ENCODE data around the gene C1QTNF8. TPM values are rescaled to one million over a fixed set of nuclear protein-coding genes. Genes with fewer than 3 reads are reported as not detected.

C1QTNF8 gene
- total RNA-seq, 2 donors from 2014 or later = not detected

DNA sequence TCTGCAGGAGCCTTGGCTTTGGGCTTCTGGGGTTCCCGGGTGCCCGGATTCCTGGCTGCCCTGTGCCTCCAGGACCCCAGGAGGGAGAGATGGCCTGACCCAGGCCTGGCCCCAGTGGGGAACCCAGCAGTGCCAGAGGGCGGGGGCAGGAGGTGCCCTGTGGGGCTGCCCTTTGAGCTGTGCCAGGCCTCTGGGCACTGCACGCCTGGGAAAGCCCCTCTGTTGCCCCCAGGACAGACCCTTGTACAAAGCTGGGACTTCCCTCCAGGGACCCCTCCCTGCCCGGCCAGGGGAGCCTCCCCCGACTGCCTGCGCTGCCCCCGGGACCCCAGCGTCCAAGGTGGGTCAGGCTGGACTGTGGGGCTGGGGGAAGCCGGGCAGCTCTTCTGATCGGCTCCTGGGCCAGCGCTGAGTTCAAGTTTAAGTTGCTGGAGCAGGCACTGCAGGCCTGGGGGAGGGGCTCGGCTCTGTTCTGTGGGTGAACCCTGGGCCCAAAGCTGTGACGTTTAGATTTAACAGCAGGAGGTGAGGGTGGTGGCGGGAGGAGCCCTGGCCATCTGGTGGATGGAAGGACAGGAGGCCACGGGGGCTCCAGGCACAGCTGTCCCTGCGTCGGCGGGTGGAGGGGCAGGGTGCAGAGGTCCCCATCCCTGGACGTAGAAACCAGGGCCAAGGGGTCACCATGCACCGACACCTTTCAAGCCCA lies 27.6 kb upstream of the C1QTNF8 start:
- ATAC-seq (replicated peaks in 1 of 2) (no peak), DNase-seq (no peak)
- no peaks in the 10 kb centered on the region for H3K4me1 Mint-ChIP-seq (ENCODE audit: low read depth)
- no peaks in the 10 kb centered on the region for H3K27me3 Mint-ChIP-seq (ENCODE audit: low read depth)
- no peak overlapping the region for H3K4me3 Mint-ChIP-seq
- no peaks in the 10 kb centered on the region for H3K9me3 Mint-ChIP-seq
- H3K36me3 Mint-ChIP-seq (ENCODE audit: insufficient read depth in 2 of 2) = no peaks in the 10 kb centered on the region
- no peak overlapping the region for H3K27ac Mint-ChIP-seq

DNA sequence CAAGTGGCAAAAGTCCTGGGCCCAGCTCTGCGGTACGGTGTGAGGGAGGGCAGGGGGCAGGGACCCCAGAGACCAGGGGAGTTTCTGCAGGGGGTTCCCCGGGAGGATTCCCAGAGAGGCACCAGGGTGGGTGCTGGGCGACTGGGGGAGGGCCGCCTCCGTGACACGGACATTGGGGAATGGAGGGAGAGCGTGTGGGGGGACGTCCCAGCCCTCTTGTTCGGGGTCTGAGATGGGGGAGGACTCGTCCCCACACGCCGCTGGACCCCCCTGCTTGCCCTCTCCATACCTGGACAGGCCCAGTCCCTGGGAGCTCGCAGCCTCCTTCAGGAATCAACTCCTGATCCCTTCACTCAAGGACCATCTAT lies 26.3 kb upstream of the C1QTNF8 start:
- Mint-ChIP-seq H3K27ac (no peak overlapping the region), H3K27me3 (ENCODE audit: low read depth) (no peaks in the 10 kb centered on the region), H3K4me1 (ENCODE audit: low read depth) (no peaks in the 10 kb centered on the region), H3K9me3 (no peaks in the 10 kb centered on the region), H3K36me3 (ENCODE audit: insufficient read depth in 2 of 2) (no peaks in the 10 kb centered on the region), H3K4me3 (no peak overlapping the region)
- DNase-seq (no peak), ATAC-seq (replicated peaks in 1 of 2) (no peak)

DNA sequence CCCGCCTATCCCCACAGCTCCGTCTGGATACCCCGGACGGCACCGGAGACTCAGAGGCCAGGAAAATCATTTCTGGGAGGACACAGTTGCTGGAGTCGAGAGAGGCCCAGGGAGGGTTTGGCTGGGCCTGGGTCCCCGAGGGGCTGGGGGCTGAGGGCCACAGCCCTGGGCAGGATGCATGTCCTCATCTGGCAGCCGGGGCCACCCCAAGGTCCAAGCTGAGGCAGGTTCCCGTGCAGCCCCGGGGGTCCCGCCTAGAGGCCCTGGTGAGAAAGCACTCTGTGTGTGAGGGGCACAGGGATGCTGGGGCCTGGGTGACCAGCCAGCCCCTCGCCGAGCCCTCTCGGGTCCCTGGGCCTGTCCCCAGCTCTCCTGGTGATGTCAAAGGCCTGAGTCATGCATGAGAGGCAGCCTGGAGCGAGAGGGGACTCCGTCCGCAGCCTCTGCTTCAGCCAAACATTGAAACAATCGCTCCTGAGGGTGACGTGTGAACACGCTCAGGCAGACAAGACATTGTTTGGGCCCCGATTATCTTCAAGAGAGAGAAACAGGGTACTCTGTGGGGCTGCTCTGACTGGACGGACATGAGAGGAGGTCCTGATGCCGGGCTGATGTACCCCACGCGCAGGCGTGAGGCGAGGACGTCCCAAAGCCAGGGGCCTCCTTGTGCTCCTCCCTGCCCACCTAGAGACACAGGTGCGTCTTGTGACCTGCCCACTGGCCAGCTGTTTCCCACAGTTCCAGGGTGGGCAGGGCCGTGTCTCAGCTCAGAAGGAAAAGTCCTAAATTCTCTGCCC lies 25.8 kb upstream of the C1QTNF8 start:
- no peak overlapping the region for H3K4me3 Mint-ChIP-seq
- H3K4me1 Mint-ChIP-seq (ENCODE audit: low read depth) = no peaks in the 10 kb centered on the region
- H3K27me3 Mint-ChIP-seq (ENCODE audit: low read depth) = no peaks in the 10 kb centered on the region
- H3K36me3 Mint-ChIP-seq (ENCODE audit: insufficient read depth in 2 of 2) = no peaks in the 10 kb centered on the region
- no peaks in the 10 kb centered on the region for H3K9me3 Mint-ChIP-seq
- no peak for DNase-seq
- no peak overlapping the region for H3K27ac Mint-ChIP-seq
- no peak for ATAC-seq (replicated peaks in 1 of 2)

DNA sequence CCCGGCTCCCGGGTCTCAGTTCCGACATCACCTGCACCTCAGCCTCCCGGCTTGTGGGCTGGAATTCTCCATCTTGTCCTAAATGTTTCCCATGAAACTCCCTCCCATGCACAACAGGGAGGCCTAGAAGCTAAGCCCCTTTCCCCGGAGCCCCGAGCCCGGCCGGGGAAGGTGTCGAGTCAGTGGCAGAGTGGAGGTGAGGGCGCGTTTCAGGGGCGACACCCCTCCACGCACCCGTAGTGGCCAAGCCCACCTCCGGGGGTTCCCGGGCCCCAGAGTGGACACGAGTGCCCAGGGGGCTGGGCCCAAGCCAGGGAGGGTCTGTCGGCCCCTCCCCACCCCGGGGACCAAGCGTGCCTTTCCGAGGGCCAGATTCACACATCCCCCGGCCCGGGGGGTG lies 25.0 kb upstream of the C1QTNF8 start:
- H3K27me3 Mint-ChIP-seq (ENCODE audit: low read depth) = no peaks in the 10 kb centered on the region
- no peaks in the 10 kb centered on the region for H3K4me1 Mint-ChIP-seq (ENCODE audit: low read depth)
- ATAC-seq (replicated peaks in 1 of 2) (no peak), DNase-seq (no peak)
- no peak overlapping the region for H3K4me3 Mint-ChIP-seq
- no peaks in the 10 kb centered on the region for H3K36me3 Mint-ChIP-seq (ENCODE audit: insufficient read depth in 2 of 2)
- H3K9me3 Mint-ChIP-seq = no peaks in the 10 kb centered on the region
- H3K27ac Mint-ChIP-seq = no peak overlapping the region

DNA sequence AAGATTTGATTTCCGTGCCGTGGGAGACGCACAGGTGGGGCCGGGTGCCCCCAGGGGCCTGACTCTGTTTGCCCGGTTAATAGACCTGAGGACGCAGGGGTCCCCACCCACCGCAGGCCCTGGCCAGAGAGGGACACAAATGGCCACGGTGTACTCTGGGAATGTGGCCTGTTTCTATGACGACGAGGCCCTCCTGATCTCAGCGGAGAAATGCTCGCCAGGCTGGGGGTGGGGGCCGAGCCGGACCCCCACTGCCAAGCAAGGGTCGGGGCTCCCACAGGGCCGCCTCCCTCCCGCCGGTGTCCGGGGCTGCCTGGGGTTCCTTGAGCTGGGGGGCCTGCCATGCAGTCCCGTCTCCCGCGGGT lies 24.5 kb upstream of the C1QTNF8 start:
- no peak for DNase-seq
- no peaks in the 10 kb centered on the region for H3K9me3 Mint-ChIP-seq
- H3K27me3 Mint-ChIP-seq (ENCODE audit: low read depth) = no peaks in the 10 kb centered on the region
- no peak overlapping the region for H3K27ac Mint-ChIP-seq
- ATAC-seq (replicated peaks in 1 of 2) = no peak
- H3K4me1 Mint-ChIP-seq (ENCODE audit: low read depth) = no peaks in the 10 kb centered on the region
- no peaks in the 10 kb centered on the region for H3K36me3 Mint-ChIP-seq (ENCODE audit: insufficient read depth in 2 of 2)
- H3K4me3 Mint-ChIP-seq = no peak overlapping the region

DNA sequence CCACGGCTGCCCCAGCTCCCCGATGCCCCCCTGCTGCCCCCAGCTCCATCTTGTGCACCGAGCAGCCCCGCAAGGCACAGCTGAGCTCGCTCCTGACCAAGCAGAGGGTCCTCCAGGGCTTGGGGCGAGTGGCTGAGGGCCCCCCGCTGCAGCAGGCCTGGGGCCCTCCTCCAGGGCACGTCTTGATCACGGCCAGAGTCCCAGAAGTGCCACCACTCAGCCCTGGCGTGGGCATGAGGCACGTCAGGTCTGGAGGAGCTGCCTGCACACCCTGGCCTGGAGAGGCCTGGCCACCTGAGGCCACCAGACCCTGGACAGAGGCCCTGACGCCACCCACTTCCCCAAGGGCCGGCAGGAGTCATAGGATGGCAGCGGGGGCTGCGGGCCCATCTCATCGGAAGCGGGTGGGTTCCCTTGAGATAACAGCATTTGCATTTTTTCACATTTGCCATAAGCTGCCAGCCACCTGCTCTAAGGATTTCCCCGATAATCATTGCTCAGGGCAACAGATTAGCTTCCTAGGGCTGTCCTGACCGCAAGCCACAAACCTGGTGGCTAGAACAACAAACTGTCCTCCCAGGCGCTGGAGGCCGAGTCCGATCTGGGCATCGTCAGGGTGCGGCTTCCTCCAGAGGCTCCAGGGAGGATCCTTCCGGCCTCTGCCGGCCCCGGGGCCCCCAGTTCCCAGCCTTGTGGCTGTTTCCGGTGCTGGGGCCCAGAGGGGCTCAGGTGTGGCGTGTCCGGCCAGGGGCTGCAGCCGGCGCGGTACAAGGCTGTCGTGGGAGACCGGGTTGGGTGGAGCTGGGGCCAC lies 23.9 kb upstream of the C1QTNF8 start:
- Mint-ChIP-seq H3K4me1 (ENCODE audit: low read depth) (no peaks in the 10 kb centered on the region), H3K4me3 (no peak overlapping the region), H3K36me3 (ENCODE audit: insufficient read depth in 2 of 2) (no peaks in the 10 kb centered on the region), H3K27ac (no peak overlapping the region), H3K27me3 (ENCODE audit: low read depth) (no peaks in the 10 kb centered on the region), H3K9me3 (no peaks in the 10 kb centered on the region)
- DNase-seq = no peak
- no peak for ATAC-seq (replicated peaks in 1 of 2)

DNA sequence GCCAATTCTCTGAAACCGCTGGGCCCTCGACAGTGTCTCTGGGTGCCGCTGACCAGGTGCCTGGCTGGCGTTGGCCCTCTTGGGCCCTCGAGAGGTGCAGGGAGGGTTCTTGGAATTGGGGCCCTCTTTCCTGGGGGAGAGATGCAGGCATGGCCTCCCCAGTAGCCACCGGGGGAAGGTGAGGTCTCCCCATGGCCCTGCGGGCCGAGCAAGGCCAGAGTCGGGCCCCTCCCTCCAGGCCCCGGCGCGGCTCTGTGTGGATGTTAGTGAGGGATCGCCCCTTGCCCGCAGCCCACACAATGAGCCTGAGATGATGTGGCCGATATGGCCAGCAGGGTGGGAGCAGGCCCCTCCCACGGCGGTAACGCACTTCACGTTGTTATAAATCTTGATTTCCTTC lies 23.1 kb upstream of the C1QTNF8 start:
- Mint-ChIP-seq H3K9me3 (no peaks in the 10 kb centered on the region), H3K27ac (no peak overlapping the region), H3K4me1 (ENCODE audit: low read depth) (no peaks in the 10 kb centered on the region), H3K27me3 (ENCODE audit: low read depth) (no peaks in the 10 kb centered on the region), H3K36me3 (ENCODE audit: insufficient read depth in 2 of 2) (no peaks in the 10 kb centered on the region), H3K4me3 (no peak overlapping the region)
- DNase-seq = no peak
- ATAC-seq (replicated peaks in 1 of 2) = no peak

DNA sequence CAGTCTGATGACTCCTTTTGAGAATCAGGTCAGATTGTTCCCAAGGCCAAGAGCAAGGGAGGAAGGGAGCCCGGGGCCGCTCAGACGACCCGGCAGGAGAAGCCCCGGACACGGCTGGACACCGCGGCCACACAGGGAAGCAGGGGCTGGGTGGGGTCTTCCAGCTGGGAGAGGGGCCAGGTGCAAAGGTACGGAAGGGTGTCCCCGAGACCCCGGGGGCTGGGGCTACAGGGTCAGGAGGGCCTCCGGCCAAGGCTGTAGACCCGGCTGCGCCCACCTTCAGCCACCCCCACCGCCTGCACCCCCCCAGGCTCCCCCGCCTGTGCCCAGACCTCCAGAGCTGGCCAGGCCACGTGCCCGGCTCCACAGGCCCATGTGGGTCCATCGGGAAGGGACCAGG lies 21.9 kb upstream of the C1QTNF8 start:
- Mint-ChIP-seq H3K36me3 (ENCODE audit: insufficient read depth in 2 of 2) (no peaks in the 10 kb centered on the region), H3K4me1 (ENCODE audit: low read depth) (no peaks in the 10 kb centered on the region), H3K27me3 (ENCODE audit: low read depth) (no peaks in the 10 kb centered on the region), H3K4me3 (no peak overlapping the region), H3K27ac (no peak overlapping the region), H3K9me3 (no peaks in the 10 kb centered on the region)
- no peak for ATAC-seq (replicated peaks in 1 of 2)
- DNase-seq = no peak

DNA sequence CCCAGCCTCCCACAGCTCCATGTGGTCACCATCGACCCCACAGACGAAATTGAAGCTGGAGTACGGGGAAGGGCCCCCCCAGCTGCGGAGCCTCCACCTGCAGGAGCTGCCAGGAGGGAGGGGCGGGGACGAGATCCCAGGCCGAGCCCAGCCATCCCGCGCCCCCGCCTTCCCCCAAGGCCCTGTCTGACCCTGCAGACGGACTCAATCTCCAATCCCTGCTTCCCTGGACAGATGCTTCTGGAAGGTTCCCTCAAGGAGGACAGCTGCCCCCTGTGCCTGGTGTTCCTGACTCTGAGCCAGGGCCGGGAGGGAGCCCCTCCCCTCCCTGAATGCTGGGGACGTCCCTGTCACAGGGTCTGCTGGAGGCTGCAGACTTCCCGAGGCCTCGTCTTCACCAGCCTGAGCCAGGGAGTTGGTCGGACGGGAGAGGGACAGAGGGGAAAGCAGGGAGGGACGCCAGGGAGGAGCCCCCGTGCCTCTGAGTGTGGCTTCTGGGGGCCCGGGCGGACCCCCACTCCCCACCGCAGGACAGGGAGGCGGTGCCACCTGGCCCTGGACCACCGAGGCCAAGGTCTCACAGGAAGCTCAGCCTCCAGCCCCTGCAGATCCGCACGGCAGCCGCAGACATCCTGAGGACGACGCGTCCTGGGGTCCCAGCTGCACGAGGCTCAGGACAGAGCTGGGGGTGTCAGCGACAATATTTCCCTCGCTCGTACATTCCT lies 21.3 kb upstream of the C1QTNF8 start:
- no peaks in the 10 kb centered on the region for H3K4me1 Mint-ChIP-seq (ENCODE audit: low read depth)
- no peak for DNase-seq
- H3K36me3 Mint-ChIP-seq (ENCODE audit: insufficient read depth in 2 of 2) = no peaks in the 10 kb centered on the region
- H3K27ac Mint-ChIP-seq = no peak overlapping the region
- ATAC-seq (replicated peaks in 1 of 2) = no peak
- H3K9me3 Mint-ChIP-seq = no peaks in the 10 kb centered on the region
- no peak overlapping the region for H3K4me3 Mint-ChIP-seq
- no peaks in the 10 kb centered on the region for H3K27me3 Mint-ChIP-seq (ENCODE audit: low read depth)

DNA sequence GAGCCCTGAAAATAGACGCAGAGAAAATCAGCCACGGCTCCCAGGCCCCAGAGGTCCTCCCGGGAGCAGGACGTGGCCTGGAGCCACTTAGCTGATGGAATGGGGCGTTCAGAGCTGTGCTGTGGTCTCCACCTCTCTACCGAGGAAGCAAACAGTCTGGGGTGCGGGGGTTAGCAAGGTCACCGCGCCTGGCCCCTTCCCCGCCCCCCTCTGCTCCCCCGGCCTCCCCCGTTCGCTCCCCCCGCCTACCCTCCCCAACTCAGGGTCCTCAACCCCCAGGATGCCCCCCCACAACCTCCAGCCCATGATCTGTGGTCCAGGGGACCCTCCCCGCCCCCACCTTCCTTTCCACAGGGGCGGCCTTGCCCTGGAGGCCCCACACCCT lies 20.6 kb upstream of the C1QTNF8 start:
- ATAC-seq (replicated peaks in 1 of 2) = no peak
- DNase-seq = no peak
- no peaks in the 10 kb centered on the region for H3K9me3 Mint-ChIP-seq
- no peak overlapping the region for H3K4me3 Mint-ChIP-seq
- H3K27me3 Mint-ChIP-seq (ENCODE audit: low read depth) = no peaks in the 10 kb centered on the region
- H3K27ac Mint-ChIP-seq = no peak overlapping the region
- H3K4me1 Mint-ChIP-seq (ENCODE audit: low read depth) = no peaks in the 10 kb centered on the region
- H3K36me3 Mint-ChIP-seq (ENCODE audit: insufficient read depth in 2 of 2) = no peaks in the 10 kb centered on the region

DNA sequence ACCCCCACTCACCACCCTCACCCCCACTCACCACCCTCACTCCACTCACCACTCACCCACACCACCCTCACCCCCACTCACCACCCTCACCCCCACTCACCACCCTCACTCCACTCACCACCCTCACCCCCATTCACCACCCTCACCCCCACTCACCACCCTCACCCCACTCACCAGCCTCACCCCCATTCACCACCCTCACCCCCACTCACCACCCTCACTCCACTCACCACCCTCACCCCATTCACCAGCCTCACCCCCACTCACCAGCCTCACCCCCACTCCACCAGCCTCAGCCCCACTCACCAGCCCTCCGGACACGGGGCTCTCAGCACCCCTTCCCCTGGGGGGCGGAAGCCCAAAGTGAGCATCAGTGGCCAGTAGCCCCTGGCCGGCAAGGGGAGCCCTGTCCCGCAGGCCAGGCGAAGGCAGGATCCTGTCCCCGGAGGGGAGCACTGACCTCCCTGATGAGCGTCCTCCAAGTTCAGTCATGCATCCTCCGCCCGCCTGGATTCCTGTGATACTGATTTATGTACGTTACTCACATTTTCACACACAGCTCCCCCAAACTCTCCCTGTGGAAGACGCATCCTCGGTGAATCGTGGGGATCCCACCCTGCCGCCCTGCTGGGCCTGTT lies 18.0 kb upstream of the C1QTNF8 start:
- no peaks in the 10 kb centered on the region for H3K9me3 Mint-ChIP-seq
- H3K27ac Mint-ChIP-seq = no peak overlapping the region
- H3K36me3 Mint-ChIP-seq (ENCODE audit: insufficient read depth in 2 of 2) = no peaks in the 10 kb centered on the region
- H3K4me3 Mint-ChIP-seq = no peak overlapping the region
- no peak for ATAC-seq (replicated peaks in 1 of 2)
- no peaks in the 10 kb centered on the region for H3K4me1 Mint-ChIP-seq (ENCODE audit: low read depth)
- H3K27me3 Mint-ChIP-seq (ENCODE audit: low read depth) = no peaks in the 10 kb centered on the region
- DNase-seq = no peak

DNA sequence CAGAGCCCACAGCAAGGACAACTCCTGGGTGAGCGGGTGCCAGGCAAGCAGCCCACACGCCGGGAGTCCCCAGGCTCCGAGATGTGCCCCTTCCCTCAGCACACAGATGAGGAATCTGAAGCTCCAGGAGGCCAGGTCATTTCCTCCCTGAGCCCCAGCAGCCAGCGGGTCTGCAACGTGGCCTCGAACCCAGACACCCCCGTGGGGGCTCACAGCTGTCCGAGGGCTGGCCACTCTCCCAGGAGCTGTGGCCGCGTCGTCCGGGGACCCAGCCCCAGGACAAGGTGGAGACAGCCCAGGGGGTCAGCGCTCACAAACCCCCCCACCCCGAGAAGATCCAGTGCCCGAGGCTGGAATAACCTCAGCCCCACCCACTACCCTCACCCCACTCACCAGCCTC lies 17.4 kb upstream of the C1QTNF8 start:
- H3K9me3 Mint-ChIP-seq = no peaks in the 10 kb centered on the region
- H3K27me3 Mint-ChIP-seq (ENCODE audit: low read depth) = no peaks in the 10 kb centered on the region
- no peaks in the 10 kb centered on the region for H3K36me3 Mint-ChIP-seq (ENCODE audit: insufficient read depth in 2 of 2)
- no peaks in the 10 kb centered on the region for H3K4me1 Mint-ChIP-seq (ENCODE audit: low read depth)
- no peak overlapping the region for H3K27ac Mint-ChIP-seq
- no peak overlapping the region for H3K4me3 Mint-ChIP-seq
- ATAC-seq (replicated peaks in 1 of 2) (no peak), DNase-seq (no peak)

All from activated T-cell treated with anti-CD3 and anti-CD28 coated beads, Interleukin-2, amount 50 U/mL, for 72 hours (primary cell).